Activated T-cell treated with anti-CD3 and anti-CD28 coated beads for 24 hours (primary cell): Measurements from ENCODE around the gene PCDHB10.
"Not testable (repeated sequence)": the region's sequence is repeated elsewhere in the genome, so short reads cannot be mapped to it uniquely, and the experiment has no call there.

ENCODE experiments used
- DNase-seq: peaks from one replicate; pipeline ENCODE4 v3.0.0-alpha.2; 2020; ENCODE audit warnings: low read depth

PCDHB10 gene

DNA sequence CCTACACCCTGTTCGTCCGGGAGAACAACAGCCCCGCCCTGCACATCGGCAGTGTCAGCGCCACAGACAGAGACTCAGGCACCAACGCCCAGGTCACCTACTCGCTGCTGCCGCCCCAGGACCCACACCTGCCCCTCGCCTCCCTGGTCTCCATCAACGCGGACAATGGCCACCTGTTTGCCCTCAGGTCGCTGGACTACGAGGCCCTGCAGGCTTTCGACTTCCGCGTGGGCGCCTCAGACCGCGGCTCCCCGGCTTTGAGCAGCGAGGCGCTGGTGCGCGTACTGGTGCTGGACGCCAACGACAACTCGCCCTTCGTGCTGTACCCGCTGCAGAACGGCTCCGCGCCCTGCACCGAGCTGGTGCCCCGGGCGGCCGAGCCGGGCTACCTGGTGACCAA is 3.5 kb upstream of the PCDHB10 start:
- not testable (repeated sequence) for DNase-seq

- DNase-seq: not testable (repeated sequence)
These were observed 3.0 kb upstream of the PCDHB10 start for GRCh38 chr5:141189131-141189530.

DNA sequence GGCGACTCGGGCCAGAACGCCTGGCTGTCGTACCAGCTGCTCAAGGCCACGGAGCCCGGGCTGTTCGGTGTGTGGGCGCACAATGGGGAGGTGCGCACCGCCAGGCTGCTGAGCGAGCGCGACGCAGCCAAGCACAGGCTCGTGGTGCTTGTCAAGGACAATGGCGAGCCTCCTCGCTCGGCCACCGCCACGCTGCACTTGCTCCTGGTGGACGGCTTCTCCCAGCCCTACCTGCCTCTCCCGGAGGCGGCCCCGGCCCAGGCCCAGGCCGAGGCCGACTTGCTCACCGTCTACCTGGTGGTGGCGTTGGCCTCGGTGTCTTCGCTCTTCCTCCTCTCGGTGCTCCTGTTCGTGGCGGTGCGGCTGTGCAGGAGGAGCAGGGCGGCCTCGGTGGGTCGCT is 2.2 kb downstream of the PCDHB10 start:
- not testable (repeated sequence) for DNase-seq

GRCh38 chr5:141196363-141196762 is 4.2 kb downstream of the PCDHB10 start:
- no peak for DNase-seq

DNA sequence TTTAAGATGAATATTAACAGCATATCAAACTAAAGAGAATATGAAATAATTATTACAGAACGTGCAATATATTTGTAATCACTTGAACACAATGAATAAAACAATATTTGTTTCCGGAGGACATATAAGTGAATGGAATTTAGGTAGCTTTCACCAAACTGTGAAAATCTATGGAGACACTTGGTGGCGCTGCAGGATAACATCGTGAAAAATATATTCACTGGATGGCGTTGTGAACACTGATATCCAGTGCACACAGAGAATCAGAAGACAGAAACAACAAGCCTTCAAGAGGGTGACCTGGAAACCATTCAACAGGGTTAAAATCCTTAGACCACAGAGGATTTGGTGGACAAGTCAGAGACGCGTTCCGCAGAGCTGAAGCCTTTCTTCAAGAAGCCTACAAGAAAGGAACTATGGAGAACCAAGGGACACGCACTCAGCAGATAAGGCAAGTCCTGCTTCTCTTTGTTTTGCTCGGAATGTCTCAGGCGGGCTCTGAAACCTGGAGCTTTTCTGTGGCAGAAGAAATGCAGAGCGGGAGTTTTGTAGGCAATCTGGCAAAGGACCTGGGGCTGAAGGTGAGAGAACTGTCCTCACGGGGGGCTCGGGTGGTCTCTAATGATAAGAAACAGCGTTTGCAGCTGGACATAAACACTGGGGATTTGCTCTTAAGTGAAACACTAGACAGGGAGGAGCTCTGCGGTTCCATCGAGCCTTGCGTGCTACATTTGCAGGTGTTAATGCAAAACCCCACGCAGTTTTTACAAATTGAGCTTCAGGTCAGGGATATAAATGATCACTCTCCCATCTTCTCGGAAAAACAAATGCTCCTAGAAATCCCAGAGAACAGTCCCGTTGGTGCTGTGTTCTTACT is 7.4 kb downstream of the PCDHB10 start, which contains the start of gene PCDHB11:
Gene PCDHB11, plus strand, starts transcription at position 269 of the 877 bp plus-strand sequence. Its CDS starts 148 bp downstream, at position 417.
- no peak for DNase-seq

DNA sequence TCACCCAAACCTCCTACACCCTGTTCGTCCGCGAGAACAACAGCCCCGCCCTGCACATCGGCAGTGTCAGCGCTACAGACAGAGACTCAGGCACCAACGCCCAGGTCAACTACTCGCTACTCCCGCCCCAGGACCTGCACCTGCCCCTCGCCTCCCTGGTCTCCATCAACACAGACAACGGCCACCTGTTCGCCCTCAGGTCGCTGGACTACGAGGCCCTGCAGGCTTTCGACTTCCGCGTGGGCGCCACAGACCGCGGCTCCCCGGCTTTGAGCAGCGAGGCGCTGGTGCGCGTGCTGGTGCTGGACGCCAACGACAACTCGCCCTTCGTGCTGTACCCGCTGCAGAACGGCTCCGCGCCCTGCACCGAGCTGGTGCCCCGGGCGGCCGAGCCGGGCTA is 9.0 kb downstream of the PCDHB10 start:
- DNase-seq: not testable (repeated sequence)

DNA sequence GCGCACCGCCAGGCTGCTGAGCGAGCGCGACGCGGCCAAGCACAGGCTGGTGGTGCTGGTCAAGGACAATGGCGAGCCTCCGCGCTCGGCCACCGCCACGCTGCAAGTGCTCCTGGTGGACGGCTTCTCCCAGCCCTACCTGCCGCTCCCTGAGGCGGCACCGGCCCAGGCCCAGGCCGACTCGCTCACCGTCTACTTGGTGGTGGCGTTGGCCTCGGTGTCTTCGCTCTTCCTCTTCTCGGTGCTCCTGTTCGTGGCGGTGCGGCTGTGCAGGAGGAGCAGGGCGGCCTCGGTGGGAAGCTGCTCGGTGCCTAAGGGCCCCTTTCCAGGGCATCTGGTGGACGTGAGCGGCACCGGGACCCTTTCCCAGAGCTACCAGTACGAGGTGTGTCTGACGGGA is 9.5 kb downstream of the PCDHB10 start:
- DNase-seq: not testable (repeated sequence)

GRCh38 chr5:141208478-141208877 is 16.3 kb downstream of the PCDHB10 start, which contains the start of gene PCDHB12:
TSS of gene PCDHB12 (plus strand) at chr5:141208719. CDS start at chr5:141208908, 189 bp downstream.
- DNase-seq: no peak

- DNase-seq: not testable (repeated sequence)
These were observed 18.1 kb downstream of the PCDHB10 start for GRCh38 chr5:141210281-141210680.

DNA sequence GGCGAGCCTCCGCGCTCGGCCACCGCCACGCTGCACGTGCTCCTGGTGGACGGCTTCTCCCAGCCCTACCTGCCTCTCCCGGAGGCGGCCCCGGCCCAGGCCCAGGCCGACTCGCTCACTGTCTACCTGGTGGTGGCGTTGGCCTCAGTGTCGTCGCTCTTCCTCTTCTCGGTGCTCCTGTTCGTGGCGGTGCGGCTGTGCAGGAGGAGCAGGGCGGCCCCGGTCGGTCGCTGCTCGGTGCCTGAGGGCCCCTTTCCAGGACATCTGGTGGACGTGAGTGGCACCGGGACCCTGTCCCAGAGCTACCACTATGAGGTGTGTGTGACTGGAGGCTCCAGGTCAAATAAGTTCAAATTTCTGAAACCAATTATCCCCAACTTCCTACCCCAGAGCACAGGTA is 18.7 kb downstream of the PCDHB10 start:
- DNase-seq: not testable (repeated sequence)

GRCh38 chr5:141213656-141214339 is 21.6 kb downstream of the PCDHB10 start, which contains the start of gene PCDHB13:
TSS of gene PCDHB13 (plus strand) at chr5:141213919. CDS start at chr5:141214124, 205 bp downstream.
- not testable (repeated sequence) for DNase-seq

DNA sequence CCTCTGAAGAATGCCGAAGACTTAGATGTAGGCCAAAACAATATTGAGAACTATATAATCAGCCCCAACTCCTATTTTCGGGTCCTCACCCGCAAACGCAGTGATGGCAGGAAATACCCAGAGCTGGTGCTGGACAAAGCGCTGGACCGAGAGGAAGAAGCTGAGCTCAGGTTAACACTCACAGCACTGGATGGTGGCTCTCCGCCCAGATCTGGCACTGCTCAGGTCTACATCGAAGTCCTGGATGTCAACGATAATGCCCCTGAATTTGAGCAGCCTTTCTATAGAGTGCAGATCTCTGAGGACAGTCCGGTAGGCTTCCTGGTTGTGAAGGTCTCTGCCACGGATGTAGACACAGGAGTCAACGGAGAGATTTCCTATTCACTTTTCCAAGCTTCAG is 22.4 kb downstream of the PCDHB10 start:
- not testable (repeated sequence) for DNase-seq

- DNase-seq: not testable (repeated sequence)
These were observed 23.4 kb downstream of the PCDHB10 start for GRCh38 chr5:141215504-141215903.

DNA sequence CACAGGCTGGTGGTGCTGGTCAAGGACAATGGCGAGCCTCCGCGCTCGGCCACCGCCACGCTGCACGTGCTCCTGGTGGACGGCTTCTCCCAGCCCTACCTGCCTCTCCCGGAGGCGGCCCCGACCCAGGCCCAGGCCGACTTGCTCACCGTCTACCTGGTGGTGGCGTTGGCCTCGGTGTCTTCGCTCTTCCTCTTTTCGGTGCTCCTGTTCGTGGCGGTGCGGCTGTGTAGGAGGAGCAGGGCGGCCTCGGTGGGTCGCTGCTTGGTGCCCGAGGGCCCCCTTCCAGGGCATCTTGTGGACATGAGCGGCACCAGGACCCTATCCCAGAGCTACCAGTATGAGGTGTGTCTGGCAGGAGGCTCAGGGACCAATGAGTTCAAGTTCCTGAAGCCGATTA is 23.9 kb downstream of the PCDHB10 start:
- DNase-seq: not testable (repeated sequence)

DNA sequence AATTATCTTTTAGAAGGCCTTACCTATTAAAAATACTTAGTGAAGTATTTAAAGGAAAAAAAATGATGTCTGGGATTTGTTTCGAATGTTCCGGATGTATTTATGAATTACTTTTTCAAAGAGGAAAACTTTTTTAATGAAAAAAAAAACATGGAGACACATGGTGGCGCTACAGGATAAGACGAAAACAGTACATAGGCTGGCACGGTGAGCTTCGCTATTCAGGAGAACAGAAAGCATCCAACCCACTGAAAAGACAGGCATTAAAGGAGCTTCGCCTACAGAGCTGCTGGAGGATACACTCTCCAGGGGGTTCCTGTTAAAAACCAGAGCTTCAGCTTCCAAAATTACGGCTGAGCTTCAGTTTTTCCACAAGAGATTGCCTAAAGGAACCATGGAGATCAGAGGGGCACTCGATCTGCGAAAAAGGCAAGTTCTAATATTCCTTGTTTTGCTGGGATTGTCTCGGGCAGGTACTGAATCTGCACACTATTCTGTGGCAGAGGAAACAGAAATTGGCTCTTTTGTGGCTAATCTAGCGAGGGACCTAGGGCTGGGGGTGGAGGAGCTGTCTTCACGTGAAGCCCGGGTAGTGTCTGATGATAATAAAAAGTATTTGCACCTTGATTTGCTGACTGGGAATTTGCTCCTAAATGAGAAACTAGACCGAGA is 31.1 kb downstream of the PCDHB10 start, which contains the start of gene PCDHB14:
Gene PCDHB14, plus strand, starts transcription at position 232 of the 672 bp plus-strand sequence. Its CDS starts 163 bp downstream, at position 395.
- DNase-seq: no peak

DNA sequence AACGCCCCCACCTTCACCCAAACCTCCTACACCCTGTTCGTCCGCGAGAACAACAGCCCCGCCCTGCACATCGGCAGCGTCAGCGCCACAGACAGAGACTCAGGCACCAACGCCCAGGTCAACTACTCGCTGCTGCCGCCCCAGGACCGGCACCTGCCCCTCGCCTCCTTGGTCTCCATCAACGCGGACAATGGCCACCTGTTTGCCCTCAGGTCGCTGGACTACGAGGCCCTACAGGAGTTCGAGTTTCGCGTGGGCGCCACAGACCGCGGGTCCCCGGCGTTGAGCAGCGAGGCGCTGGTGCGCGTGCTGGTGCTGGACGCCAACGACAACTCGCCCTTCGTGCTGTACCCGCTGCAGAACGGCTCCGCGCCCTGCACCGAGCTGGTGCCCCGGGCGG is 32.7 kb downstream of the PCDHB10 start:
- not testable (repeated sequence) for DNase-seq

- DNase-seq: not testable (repeated sequence)
These were observed 33.3 kb downstream of the PCDHB10 start for GRCh38 chr5:141225421-141225820.

GRCh38 chr5:141234109-141234667 is 42.0 kb downstream of the PCDHB10 start:
- DNase-seq: no peak

GRCh38 chr5:141235922-141236321 is 43.8 kb downstream of the PCDHB10 start:
- DNase-seq: not testable (repeated sequence)

GRCh38 chr5:141236516-141237313 is 44.6 kb downstream of the PCDHB10 start:
- no peak for DNase-seq

- DNase-seq: no peak
These were observed 49.3 kb downstream of the PCDHB10 start for GRCh38 chr5:141241496-141241895.
